Measurements from ENCODE around the gene NTM.
"Not testable (repeated sequence)": the region's sequence is repeated elsewhere in the genome, so short reads cannot be mapped to it uniquely, and the experiment has no call there.

The NTM gene

DNA sequence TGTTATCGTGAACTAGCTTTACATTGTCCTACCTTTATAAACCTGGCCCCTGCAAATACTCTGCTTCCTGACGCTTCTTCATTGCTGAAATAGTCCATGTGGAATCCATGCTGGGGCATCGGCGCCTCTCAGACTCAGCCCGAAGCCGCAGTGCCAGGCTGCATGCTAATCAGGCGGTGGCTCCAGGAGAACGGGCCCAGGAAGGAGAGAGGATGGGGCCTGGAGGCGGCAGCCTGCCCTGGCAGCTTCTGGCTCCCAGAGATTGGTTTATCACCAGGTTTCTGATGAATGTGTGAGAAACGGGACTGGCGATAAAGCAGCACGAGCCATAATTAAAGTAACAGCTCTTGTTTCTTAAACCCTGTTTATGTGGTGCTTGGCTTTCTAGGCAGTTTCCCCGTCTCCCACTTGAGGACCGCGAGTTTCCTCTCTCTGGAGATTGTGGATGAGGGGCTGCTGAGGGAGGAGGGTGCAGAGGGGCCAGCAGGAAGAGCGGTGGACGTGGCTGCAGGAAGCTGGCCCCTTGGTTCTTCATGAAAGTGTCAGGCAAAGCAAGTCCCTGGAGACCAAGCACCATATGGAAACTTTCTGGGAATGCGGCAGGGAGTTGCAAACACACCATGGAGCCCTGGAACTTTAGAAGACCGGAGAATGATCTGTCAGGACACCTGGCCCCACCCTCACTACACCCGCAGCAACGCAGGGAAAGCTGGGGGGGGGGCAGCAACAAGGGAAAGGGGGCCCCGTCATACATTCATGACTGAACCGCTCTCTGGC lies 93.4 kb downstream of the NTM start:
- no peak for DNase-seq (ENCODE audit: low read depth, low spot score)

DNA sequence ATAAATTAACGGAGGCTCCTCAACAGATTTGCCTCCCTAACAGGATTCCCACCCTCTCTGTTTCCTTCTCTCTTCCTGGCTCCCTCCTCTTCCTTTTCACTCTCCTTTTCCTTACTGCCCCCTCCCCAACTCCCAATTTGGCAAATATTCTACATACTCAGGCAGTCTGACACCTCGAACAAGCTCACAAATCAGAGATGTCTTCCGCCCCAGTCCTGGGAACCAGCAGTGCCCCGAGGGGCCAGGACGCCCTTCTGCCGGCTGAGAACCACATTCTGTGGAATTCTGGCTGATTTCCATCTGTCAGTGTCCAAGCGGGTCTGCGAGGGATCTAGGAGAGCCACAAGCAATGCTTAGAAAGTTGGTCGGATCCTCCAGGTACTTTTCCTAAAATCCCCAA lies 94.0 kb downstream of the NTM start:
- no peak for DNase-seq (ENCODE audit: low read depth, low spot score)

DNA sequence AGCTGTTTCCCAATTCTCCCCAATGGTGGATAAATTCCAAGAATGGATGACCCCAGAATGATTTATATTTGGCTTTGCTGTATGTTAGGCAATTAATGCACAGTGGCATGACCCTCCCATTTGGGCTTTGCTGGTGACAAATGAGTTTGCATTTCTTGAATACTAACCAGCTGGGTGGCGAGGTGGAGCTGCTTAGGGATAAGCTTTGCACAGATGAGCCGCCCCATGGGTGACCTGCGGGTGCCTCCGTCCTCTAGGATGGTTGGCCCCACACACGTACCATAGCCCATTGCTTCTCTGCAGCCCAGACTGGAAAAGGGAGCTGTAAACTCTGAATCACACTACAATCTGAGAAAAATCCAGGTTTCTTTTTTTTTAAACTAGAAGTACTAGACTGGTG lies 94.6 kb downstream of the NTM start:
- no peak for DNase-seq (ENCODE audit: low read depth, low spot score)

DNA sequence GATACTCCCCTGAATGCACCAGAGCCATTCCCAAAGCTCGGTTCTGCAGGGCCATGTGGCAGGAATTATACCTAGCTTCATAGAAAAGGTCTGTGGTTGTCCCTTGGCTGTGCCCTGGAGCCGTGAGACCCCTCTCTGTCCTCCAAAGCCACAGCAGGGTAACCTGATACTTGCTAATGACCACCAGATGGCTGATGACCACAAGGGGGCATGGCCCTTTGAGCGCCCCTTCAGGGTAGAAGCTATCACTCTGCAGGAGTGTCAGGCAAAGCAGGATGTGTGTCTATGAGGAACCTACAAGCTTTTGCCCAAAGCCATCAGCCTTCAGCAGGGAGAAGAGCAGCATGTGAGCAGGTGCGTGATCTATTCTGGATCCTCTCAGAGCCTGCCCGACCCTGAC lies 95.3 kb downstream of the NTM start:
- no peak for DNase-seq (ENCODE audit: low read depth, low spot score)

DNA sequence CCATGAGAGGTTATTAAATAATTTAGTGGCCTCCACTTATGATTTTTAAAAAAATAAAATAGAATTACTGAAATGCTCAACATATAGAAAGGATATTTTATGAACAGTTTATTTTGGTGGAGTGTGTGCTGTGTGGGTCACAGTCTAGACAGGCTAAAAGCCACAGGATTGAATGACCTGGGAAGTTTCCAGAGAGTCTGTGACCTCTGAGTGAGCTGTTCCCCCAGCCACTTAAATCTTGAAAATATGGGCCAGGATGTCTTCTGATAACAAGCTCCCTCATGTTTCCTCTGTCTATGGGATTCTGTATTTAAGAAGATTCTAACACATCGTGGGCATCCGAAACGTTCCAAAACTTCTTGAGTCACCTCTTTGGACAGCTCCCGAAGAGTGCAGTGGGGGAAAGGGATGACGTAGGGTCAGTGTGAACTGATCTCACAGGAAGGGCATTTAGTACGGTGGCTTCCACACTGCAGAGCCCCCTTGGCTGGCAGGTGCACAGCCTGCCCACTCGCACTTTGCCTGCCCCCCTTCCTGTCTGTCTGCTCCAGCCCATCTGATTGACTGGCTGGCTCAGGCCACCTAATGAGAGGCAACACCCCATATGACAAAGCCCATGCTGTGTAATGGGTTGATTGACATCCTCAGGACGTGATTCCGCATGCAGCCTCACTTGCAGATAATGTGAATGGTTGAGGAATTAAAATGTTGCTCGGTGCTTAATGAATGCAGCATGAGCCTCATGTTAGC lies 97.4 kb downstream of the NTM start:
- no peak for DNase-seq (ENCODE audit: low read depth, low spot score)

DNA sequence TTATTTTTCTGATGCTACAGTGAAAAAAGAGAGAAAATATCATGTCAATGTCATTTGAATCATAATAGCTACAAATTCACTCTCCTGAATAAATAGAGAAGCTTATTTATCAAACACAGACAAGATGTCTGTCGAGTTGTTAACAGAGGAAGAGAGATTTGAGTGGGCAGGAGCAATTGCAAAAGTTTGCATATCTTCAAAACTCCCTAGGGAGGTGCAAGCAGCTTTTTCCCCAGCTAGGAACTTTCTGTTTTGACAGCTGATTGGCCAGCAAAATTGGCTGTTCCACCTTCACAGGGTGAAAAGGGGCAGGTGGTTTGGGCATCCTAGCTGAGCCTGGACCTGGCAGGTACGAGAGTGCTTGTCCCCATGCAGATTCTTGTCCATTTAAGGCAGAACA lies 98.2 kb downstream of the NTM start:
- DNase-seq (ENCODE audit: low read depth, low spot score): no peak

DNA sequence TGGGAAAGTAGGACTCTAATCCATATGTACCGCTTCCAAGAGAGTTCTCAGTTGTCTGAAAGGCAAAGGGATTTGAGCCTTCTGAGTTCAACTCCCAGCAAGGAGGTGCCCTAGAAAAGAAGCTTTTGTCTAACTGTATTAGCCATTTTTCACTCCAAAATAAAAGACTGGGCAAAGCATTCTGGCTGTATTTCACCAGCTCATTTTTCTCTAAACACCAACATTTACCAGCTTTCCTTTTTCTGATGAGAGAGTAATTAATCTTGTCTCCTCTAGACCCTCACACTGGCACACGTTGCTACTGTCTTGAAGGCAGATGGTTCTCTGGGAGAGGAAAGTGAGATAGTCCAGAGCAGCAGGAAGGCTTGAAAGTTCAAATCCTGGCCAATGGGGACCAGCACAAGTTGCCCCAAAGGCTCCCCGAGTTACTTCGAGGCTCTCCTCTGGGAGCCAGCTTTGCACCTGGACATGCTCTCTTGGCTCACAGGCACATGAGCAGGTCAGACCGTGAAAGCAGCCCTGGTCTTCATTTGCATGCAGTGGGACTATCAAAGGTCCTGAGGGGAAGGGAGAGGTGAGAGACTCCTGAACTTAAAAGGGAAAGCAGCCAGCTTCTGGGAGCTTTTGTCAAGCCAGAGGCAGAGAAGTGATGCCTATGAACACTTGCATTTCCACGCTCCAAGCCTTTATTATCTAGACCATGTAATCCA lies 100.0 kb downstream of the NTM start:
- no peak for DNase-seq (ENCODE audit: low read depth, low spot score)

DNA sequence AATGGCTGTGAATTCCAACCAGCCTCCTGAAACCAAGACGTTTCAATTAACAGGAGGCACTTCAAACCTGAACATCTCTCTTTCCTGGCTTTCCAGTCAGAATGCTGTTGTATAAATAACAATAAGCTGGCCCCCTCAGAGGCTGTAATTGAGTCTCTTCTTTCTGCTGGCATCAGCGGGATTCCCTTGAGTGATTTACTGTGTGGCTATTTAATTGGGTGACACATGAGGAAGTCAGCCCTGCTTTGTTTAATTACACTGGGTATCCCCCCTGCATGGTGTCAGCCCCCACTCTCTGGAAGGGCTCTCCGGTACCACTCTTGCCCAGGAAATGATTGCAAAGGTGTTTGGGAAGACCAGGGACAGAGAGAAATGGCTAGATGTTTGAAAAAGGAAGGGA lies 101.6 kb downstream of the NTM start:
- DNase-seq (ENCODE audit: low read depth, low spot score): no peak

DNA sequence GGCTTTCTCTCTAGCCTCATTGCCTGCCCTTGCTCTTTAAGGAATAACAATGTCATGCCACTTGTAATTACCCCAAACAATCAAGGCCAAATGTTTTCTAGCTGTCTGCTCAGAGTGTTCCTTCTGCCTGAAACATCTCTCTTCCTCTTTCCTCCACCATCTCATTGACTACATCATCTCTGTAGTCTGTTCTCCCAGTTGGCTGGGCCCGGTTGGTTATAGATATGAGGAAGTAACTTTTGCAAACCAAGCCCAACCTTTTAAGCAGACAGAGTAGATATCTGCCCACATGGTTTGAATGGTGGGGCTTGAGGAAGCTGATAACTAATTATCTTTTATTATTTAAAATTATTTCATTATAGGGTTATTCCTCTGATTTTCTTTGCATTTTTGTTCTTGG lies 104.5 kb downstream of the NTM start:
- no peak for DNase-seq (ENCODE audit: low read depth, low spot score)

DNA sequence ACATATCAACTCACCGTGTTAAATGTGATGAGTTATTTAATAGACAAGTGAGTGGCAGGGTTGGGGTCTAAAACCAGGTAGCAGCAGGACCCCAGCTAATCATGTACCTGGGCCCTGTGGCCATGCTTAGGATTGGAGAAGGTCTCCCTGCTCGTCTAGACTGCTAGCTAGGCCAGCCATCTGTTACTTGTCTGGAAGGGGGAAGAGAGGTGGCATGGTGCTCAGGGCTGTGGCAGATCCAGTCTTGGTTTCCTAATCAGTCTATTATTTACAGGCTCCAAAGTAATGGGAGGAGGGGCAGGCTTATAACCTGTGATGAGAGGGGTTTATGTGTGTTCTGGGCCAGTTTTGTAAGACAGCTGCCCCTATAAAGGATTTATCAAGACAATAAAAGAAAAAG lies 105.9 kb downstream of the NTM start:
- no peak for DNase-seq (ENCODE audit: low read depth, low spot score)

DNA sequence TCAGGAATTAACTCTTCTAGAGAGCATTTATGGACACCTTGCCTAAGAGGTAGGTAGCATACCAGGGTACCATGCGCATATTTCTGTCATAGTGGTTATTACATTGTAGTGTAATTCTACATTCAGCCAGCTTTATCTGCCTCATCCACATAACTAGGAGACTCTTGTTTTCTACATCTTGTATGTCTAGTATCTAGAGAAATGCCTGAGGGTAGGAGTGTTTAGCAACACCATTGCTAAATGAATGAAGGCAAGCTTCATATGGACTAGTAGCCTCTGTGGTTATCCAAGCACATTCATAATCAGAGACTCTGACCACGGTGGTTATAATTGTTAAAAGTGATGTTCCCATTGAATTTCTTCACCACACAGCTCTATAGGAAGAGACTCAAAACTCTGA lies 107.9 kb downstream of the NTM start:
- DNase-seq (ENCODE audit: low read depth, low spot score): no peak

DNA sequence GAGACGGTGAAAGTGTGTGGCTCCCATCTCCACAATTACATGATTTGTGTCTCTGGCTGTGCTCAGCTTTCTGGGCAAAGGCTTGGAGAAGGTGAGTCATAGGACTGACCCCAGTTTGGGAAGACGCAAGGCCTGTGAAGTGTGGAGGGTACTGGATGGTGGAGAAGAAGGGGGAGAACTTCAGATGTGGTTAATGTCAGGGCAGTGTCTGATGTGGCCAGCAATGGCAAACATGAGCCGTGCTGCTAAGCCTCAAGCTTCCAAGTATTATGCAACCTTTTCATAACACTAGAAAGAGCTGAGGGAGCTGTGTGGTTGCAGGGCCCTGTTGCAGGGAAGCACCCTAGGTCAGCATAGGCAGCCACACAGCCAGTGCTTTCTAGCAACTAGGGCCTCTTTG lies 110.9 kb downstream of the NTM start:
- DNase-seq (ENCODE audit: low read depth, low spot score): no peak

DNA sequence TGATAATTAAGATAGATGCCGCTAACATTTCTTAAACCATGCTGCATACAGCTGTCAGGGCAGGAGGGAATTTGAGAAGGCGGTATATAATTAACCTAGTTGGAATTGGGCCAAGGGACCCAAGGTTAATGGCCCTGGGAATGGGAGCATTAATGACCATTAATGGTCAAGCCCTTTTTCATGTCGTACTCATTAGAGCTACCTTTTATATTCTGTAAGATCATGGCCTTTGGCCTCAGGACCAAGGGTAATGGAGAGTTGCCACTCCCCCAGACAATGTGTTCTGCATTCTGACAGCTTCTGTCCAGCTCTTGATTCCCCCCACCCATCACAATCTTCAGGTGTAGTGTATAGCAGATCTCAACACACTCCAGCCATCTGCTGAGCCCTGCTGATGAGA lies 111.6 kb downstream of the NTM start:
- no peak for DNase-seq (ENCODE audit: low read depth, low spot score)

DNA sequence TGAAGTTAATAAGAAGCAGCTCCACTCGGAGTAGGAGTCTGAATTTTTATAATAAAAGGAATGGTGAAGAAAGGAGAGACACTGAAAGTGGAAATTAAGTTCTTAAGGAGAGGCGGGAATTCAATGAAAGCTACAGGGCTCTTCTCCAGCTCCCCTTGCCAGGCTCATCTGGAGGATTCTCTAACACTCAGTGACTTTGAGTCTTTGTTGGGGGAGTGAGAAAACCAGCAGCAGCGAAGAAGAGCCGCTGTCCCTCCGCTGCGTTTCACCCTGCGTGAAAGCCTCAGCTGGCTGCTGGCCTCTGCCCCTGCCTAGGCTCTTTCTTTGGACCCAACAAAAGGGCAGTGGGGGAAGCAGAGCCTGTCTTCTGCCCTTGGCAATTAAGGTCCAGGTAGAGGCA lies 113.0 kb downstream of the NTM start:
- DNase-seq (ENCODE audit: low read depth, low spot score): no peak

DNA sequence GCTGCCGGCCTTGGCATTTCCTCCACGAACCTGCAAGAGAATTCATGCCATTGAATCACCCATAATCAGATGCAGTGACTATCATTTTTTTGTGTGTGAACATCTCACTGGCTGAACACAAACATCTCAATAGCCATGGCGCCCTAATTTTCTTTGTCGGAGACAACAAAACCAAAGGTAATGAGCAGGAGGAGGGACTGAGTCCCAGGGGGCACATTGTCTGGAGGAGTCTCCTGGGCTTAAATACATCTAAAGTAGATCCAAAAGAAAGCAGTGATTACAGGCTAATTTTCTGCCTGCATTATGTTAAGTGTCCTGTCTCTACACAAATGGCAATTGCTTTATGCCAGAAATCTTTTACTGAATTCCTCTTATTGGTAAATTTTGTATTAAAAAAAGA lies 113.5 kb downstream of the NTM start:
- DNase-seq (ENCODE audit: low read depth, low spot score): no peak

DNA sequence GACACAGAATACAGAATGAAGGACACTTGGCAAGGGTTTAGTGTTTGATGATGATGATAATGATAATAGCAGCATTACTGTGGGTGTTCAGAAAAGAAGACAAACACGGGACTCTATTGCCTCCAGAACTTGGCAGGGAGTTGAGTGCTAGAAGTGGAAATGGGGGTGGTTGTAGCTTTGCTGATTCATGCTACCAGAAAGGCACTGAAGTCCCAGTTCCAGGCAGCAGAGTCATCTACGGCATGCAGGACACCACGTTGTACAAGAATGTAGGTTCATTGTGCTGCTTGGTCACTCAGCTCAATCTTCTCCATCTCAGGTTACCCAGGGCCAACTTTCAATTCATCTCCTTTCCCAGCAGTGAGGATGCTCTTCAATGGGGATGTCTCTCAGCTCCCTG lies 115.7 kb downstream of the NTM start:
- DNase-seq (ENCODE audit: low read depth, low spot score): no peak

DNA sequence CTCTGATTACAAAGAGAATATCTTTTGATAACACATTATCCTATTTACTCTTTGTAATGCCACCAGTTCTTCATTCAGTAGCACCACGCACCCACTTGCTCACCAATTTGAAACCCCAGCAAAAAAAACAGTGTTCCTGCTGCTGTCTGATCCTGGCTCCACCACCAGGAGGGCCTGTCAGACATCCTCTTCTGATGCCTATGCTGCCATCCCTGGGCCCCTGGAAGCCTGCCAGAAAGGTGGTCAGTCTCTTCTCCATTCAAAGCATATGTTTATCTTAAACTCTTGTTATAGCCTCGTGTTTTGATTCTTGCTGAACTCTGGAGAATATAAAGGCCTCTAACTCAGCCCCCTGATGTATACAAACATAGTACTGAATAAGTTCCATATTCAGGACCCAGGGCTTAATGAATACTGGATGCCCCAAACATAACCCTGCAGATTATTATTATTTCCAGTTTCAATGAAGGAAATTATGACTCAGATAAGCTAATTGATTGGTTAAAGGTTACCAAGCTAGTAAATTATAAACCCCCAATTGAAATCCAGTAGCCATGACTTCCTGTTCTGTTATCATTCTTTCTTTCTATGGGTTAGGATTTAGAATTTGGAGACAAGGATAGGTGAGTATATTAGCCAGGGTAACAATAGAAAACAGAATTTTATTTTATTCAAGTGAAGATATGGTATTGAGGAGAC lies 116.7 kb downstream of the NTM start:
- no peak for DNase-seq (ENCODE audit: low read depth, low spot score)

DNA sequence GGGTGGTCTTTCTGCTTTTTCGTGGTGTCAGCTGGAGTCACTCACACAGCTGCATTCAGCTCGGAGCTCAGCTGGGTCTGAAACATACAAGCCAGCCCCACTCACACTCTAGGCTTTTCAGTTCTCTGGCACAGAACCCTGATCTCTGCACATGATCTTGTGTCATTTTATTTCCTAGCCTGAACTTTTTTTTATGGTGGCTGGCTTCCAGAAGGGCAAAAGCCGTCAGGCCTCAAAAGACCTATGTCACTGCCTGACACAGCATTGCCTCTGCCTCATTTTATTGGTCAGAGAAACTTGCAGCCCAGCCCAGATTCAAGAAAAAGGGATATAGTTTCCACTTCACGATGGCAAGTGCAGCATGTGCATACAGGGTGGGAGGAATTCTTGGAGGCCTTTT lies 117.8 kb downstream of the NTM start:
- no peak for DNase-seq (ENCODE audit: low read depth, low spot score)

DNA sequence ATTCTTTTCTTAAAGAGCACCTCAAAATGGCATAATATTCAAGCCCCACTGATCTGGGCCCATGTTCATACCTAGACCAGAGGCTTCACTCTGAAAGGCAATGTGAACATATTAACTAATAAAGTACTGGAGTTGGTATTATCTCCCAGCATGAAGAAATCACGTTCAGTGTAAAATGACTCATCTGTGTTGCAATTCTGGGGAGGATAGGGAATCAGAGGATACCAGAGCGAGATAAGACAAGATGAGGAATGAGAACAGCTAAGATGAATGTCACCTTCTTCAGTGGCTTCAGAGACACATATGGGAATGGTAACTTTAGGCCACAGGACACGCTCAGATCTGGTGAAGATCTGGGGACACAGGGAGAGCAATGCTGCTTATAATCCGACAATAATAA lies 121.1 kb downstream of the NTM start:
- no peak for DNase-seq (ENCODE audit: low read depth, low spot score)

DNA sequence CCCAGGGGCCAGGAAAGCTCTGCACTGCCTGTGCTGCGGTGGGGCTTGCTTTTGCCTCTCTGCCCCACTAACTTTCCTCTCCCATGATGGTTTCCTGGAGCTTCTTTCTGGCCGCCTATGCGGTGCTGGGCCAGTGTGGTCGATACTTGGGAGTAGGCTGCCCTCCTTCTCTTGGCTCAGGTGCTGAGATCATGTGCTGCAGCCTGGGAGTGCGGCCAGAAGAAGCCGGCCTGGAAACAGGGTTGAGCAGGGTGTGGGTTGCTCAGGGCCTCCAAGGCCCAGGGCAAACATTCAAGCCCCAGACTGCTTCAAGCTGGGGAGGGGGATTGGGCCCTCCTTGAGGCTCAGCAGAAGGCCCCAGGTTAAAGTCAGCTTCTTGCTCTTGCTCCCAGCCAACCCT lies 125.0 kb downstream of the NTM start:
- DNase-seq (ENCODE audit: low read depth, low spot score): no peak

DNA sequence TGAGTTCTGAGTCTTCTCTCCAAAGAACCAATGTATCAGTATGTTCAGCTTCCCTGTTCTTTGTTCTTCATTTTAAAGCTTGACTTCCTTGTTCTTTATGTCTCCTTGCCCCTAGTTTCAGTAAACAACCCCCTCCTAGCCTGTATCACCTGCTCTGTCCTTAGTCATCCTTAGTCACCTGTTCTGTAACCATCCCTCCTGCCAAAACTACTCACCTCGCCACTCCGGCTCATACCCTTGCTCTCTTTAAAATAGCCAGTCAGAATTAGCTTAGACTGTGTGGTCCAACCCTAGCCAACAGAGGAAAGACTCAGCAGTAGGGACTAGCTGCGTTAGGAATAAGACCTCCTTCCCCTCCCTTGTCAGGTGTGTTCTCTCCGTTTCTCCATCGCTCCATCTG lies 127.3 kb downstream of the NTM start:
- DNase-seq (ENCODE audit: low read depth, low spot score): not testable (repeated sequence)

DNA sequence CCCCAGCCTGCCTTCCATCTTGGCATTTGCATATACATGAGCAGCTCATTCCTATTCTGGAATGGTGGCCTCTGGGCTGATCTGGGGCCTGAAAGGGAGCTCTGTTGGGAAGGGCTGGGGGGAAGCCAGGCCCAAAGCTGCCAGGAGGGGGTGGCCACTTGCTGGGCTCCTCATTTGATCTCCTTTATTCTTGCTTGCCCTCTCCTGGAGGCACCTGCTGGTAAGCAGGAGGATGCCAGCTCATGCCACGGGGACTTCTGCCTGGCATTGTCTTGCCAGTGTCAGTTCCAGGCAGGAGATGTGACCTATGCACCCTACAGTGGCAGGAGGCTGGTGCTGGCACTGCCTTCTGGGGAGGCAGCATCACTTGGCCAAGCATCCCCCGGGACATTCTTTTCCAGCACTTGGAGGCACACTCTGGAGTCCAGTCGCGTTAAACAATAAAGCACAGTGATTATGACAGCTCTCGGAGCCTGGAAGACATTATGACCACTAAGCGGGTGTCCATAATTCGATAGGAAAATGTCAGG lies 128.3 kb downstream of the NTM start:
- no peak for DNase-seq (ENCODE audit: low read depth, low spot score)
